HEK293 (cell line): Measurements from ENCODE around the gene APOH.

Experiments
- CTCF ChIA-PET: fragments of 350-600 bp; formaldehyde crosslinking; extraction: SDS; loops from one replicate; lab custom pipeline; 2021; ENCODE audit warnings: antibody characterized with exemption; lab: Yijun Ruan, JAX
- POLR2A ChIA-PET: fragments of 300-600 bp; formaldehyde crosslinking; extraction: SDS; loops from one replicate; lab custom pipeline; 2020; ENCODE audit warnings: antibody characterized with exemption, inconsistent platforms; lab: Yijun Ruan, JAX
- H3K27ac ChIP-seq: fragments of 200-500 bp; sonication (Bioruptor generic); 2 replicates; pipeline ENCODE4 v1.5.1; 2014; ENCODE audit warnings: low read depth, low read length, control low read depth, inconsistent platforms; ENCODE audit errors: extremely low read depth
- H3K36me3 ChIP-seq, 2 experiments: fragments of 200-500 bp in 1 of 2; sonication (Bioruptor generic) in 1 of 2; 1 replicate in 1 of 2; 2 replicates in 1 of 2; pipeline ENCODE4 v1.5.1; 2014 to 2017; ENCODE audit warnings: inconsistent platforms in 2 of 2, low read length in 2 of 2; ENCODE audit not compliant: control insufficient read depth in 2 of 2, insufficient read depth in 1 of 2
- H3K4me1 ChIP-seq: fragments of 200-500 bp; sonication (Bioruptor generic); 2 replicates; pipeline ENCODE4 v1.5.1; 2014; ENCODE audit warnings: mild to moderate bottlenecking, low read length, inconsistent platforms; ENCODE audit not compliant: control insufficient read depth, insufficient read depth
- H3K4me3 ChIP-seq: 2 replicates; pipeline ENCODE4 v1.5.1; 2011; ENCODE audit warnings: low read depth, mild to moderate bottlenecking, control low read depth, low read length, moderate library complexity
- H3K9me3 ChIP-seq: fragments of 200-500 bp; sonication (Bioruptor generic); 2 replicates; pipeline ENCODE4 v1.5.1; 2014; ENCODE audit warnings: low read depth, low read length, inconsistent platforms; ENCODE audit not compliant: control insufficient read depth, insufficient read depth
- INSM2 ChIP-seq: fragments of 450-650 bp; formaldehyde crosslinking; IDR thresholded peaks from 2 replicates; pipeline ENCODE4 v1.5.1; 2016; ENCODE audit warnings: missing biosample characterization, missing genetic modification characterization
- SETDB1 ChIP-seq: IDR thresholded peaks from one replicate; pipeline ENCODE4 v1.6.1; 2017; ENCODE audit warnings: mild to moderate bottlenecking, low read length, moderate library complexity, mixed read lengths; ENCODE audit not compliant: insufficient read length
- SP7 ChIP-seq: fragments of 450-650 bp; formaldehyde crosslinking; IDR thresholded peaks from 2 replicates; pipeline ENCODE4 v1.5.1; 2016; ENCODE audit warnings: missing biosample characterization, missing genetic modification characterization
- ZBTB48 ChIP-seq: fragments of 450-650 bp; formaldehyde crosslinking; IDR thresholded peaks from 2 replicates; pipeline ENCODE4 v1.5.1; 2016; ENCODE audit warnings: missing biosample characterization, missing genetic modification characterization
- ZEB2 ChIP-seq: fragments of 450-650 bp; formaldehyde crosslinking; IDR thresholded peaks from 2 replicates; pipeline ENCODE4 v1.5.1; 2016; ENCODE audit warnings: missing biosample characterization, missing genetic modification characterization
- ZFP69B ChIP-seq: fragments of 450-650 bp; formaldehyde crosslinking; IDR thresholded peaks from 2 replicates; pipeline ENCODE4 v1.5.1; 2016; ENCODE audit warnings: missing biosample characterization, missing genetic modification characterization
- ZNF121 ChIP-seq: fragments of 450-650 bp; formaldehyde crosslinking; IDR thresholded peaks from 2 replicates; pipeline ENCODE4 v1.5.1; 2016; ENCODE audit warnings: missing biosample characterization, missing genetic modification characterization
- ZNF184 ChIP-seq: fragments of 450-650 bp; IDR thresholded peaks from 2 replicates; pipeline ENCODE4 v1.5.1; 2018; ENCODE audit warnings: missing biosample characterization, mild to moderate bottlenecking, missing genetic modification characterization
- ZNF292 ChIP-seq: fragments of 450-650 bp; formaldehyde crosslinking; IDR thresholded peaks from 2 replicates; pipeline ENCODE4 v1.5.1; 2016; ENCODE audit warnings: low read depth, missing biosample characterization, missing genetic modification characterization, borderline replicate concordance
- ZNF473 ChIP-seq: fragments of 450-650 bp; formaldehyde crosslinking; IDR thresholded peaks from 2 replicates; pipeline ENCODE4 v1.5.1; 2017; ENCODE audit warnings: missing biosample characterization, missing genetic modification characterization
- ZNF48 ChIP-seq: fragments of 450-650 bp; formaldehyde crosslinking; IDR thresholded peaks from 2 replicates; pipeline ENCODE4 v1.5.1; 2016; ENCODE audit warnings: missing biosample characterization, missing genetic modification characterization
- ZNF571 ChIP-seq: fragments of 450-650 bp; formaldehyde crosslinking; IDR thresholded peaks from 2 replicates; pipeline ENCODE4 v1.5.0; 2017; ENCODE audit warnings: missing biosample characterization, missing genetic modification characterization
- ZNF600 ChIP-seq: fragments of 450-650 bp; formaldehyde crosslinking; IDR thresholded peaks from 2 replicates; pipeline ENCODE4 v1.5.1; 2016; ENCODE audit warnings: missing biosample characterization, missing genetic modification characterization
- ZNF626 ChIP-seq: fragments of 450-650 bp; sonication (Bioruptor Pico); formaldehyde crosslinking; IDR thresholded peaks from 2 replicates; pipeline ENCODE4 v1.5.1; 2018; ENCODE audit warnings: missing biosample characterization, missing genetic modification characterization, inconsistent platforms
- ZNF776 ChIP-seq: fragments of 450-650 bp; formaldehyde crosslinking; IDR thresholded peaks from 2 replicates; pipeline ENCODE4 v1.5.0; 2017; ENCODE audit warnings: missing biosample characterization, missing genetic modification characterization, borderline replicate concordance
- ZSCAN23 ChIP-seq: fragments of 450-650 bp; formaldehyde crosslinking; IDR thresholded peaks from 2 replicates; pipeline ENCODE4 v1.5.1; 2016; ENCODE audit warnings: missing biosample characterization, missing genetic modification characterization
- TF ChIP-seq, protein P1 (sequence below): fragments of 450-650 bp; formaldehyde crosslinking; IDR thresholded peaks from 2 replicates; pipeline ENCODE4 v1.5.1; 2016; ENCODE audit warnings: missing biosample characterization, missing genetic modification characterization
- TF ChIP-seq, protein P2 (sequence below): fragments of 450-650 bp; formaldehyde crosslinking; conservative IDR thresholded peaks from 2 replicates; pipeline ENCODE4 v1.5.1; 2016; ENCODE audit warnings: low read depth, missing biosample characterization, missing genetic modification characterization
- TF ChIP-seq, protein P3 (sequence below): fragments of 450-650 bp; formaldehyde crosslinking; IDR thresholded peaks from 2 replicates; pipeline ENCODE4 v1.5.1; 2016; ENCODE audit warnings: missing biosample characterization, missing genetic modification characterization, borderline replicate concordance

Gene APOH

DNA sequence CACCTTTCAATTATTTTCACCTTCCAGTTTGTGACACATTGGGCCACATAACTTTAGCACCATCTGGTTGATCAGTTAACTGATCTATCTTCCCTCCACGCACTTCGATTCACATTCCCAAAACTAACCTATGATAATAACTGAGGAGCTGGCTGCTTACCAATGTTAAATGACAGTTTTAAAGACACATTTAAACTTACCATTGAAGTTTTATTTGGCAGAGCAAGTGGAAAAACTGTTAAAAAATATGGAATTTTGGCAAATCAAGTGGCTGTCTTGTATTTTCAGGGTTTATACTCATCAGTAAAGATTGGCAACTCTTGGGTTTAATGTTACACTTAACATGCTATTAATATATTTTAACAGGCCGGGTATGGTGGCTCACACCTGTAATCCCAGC is 5.4 kb upstream of the APOH start:
- H3K27ac ChIP-seq: no peak overlapping the region
- no peaks in the 10 kb centered on the region for H3K36me3 ChIP-seq
- CTCF ChIA-PET: no interaction called here
- no peaks in the 10 kb centered on the region for H3K9me3 ChIP-seq
- TF ChIP-seq ZNF626: no peak
- TF ChIP-seq ZNF776 (tag by site-specific recombination): no peak
- TF ChIP-seq ZNF48 (tag by site-specific recombination): no peak
- no peak for TF ChIP-seq INSM2 (tag by site-specific recombination)
- TF ChIP-seq, protein P1, sequence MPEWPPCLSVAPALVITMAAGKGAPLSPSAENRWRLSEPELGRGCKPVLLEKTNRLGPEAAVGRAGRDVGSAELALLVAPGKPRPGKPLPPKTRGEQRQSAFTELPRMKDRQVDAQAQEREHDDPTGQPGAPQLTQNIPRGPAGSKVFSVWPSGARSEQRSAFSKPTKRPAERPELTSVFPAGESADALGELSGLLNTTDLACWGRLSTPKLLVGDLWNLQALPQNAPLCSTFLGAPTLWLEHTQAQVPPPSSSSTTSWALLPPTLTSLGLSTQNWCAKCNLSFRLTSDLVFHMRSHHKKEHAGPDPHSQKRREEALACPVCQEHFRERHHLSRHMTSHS (tag by site-specific recombination): no peak
- no peak for TF ChIP-seq SP7 (tag by site-specific recombination)
- TF ChIP-seq ZNF292: no peak
- TF ChIP-seq ZNF571 (tag by site-specific recombination): no peak
- no peak for TF ChIP-seq ZFP69B
- TF ChIP-seq ZNF473 (tag by site-specific recombination): no peak
- TF ChIP-seq, protein P2, sequence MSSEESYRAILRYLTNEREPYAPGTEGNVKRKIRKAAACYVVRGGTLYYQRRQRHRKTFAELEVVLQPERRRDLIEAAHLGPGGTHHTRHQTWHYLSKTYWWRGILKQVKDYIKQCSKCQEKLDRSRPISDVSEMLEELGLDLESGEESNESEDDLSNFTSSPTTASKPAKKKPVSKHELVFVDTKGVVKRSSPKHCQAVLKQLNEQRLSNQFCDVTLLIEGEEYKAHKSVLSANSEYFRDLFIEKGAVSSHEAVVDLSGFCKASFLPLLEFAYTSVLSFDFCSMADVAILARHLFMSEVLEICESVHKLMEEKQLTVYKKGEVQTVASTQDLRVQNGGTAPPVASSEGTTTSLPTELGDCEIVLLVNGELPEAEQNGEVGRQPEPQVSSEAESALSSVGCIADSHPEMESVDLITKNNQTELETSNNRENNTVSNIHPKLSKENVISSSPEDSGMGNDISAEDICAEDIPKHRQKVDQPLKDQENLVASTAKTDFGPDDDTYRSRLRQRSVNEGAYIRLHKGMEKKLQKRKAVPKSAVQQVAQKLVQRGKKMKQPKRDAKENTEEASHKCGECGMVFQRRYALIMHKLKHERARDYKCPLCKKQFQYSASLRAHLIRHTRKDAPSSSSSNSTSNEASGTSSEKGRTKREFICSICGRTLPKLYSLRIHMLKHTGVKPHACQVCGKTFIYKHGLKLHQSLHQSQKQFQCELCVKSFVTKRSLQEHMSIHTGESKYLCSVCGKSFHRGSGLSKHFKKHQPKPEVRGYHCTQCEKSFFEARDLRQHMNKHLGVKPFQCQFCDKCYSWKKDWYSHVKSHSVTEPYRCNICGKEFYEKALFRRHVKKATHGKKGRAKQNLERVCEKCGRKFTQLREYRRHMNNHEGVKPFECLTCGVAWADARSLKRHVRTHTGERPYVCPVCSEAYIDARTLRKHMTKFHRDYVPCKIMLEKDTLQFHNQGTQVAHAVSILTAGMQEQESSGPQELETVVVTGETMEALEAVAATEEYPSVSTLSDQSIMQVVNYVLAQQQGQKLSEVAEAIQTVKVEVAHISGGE (tag by site-specific recombination): no peak
- no peak for TF ChIP-seq ZBTB48 (tag by site-specific recombination)
- TF ChIP-seq, protein P3, sequence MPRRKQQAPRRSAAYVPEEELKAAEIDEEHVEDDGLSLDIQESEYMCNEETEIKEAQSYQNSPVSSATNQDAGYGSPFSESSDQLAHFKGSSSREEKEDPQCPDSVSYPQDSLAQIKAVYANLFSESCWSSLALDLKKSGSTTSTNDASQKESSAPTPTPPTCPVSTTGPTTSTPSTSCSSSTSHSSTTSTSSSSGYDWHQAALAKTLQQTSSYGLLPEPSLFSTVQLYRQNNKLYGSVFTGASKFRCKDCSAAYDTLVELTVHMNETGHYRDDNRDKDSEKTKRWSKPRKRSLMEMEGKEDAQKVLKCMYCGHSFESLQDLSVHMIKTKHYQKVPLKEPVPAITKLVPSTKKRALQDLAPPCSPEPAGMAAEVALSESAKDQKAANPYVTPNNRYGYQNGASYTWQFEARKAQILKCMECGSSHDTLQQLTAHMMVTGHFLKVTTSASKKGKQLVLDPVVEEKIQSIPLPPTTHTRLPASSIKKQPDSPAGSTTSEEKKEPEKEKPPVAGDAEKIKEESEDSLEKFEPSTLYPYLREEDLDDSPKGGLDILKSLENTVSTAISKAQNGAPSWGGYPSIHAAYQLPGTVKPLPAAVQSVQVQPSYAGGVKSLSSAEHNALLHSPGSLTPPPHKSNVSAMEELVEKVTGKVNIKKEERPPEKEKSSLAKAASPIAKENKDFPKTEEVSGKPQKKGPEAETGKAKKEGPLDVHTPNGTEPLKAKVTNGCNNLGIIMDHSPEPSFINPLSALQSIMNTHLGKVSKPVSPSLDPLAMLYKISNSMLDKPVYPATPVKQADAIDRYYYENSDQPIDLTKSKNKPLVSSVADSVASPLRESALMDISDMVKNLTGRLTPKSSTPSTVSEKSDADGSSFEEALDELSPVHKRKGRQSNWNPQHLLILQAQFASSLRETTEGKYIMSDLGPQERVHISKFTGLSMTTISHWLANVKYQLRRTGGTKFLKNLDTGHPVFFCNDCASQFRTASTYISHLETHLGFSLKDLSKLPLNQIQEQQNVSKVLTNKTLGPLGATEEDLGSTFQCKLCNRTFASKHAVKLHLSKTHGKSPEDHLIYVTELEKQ (tag by site-specific recombination): no peak
- TF ChIP-seq ZSCAN23 (tag by site-specific recombination): no peak
- no peak for TF ChIP-seq ZNF184 (tag by site-specific recombination)
- no peak for TF ChIP-seq SETDB1
- TF ChIP-seq ZNF600 (tag by site-specific recombination): no peak
- no peak for TF ChIP-seq ZNF121 (tag by site-specific recombination)
- no peak for TF ChIP-seq ZEB2
- POLR2A ChIA-PET: no interaction called here
- no peaks in the 10 kb centered on the region for H3K4me1 ChIP-seq
- no peak overlapping the region for H3K4me3 ChIP-seq
